Measurements from ENCODE around the gene PPP1R9A. TPM values are rescaled to one million over a fixed set of nuclear protein-coding genes. Genes with fewer than 3 reads are reported as not detected.

PPP1R9A gene
- polyA plus RNA-seq, 1 donor (not counting 4 experiments of a cell fraction or from before 2014, with no cell fraction given) = 0.01 TPM

DNA sequence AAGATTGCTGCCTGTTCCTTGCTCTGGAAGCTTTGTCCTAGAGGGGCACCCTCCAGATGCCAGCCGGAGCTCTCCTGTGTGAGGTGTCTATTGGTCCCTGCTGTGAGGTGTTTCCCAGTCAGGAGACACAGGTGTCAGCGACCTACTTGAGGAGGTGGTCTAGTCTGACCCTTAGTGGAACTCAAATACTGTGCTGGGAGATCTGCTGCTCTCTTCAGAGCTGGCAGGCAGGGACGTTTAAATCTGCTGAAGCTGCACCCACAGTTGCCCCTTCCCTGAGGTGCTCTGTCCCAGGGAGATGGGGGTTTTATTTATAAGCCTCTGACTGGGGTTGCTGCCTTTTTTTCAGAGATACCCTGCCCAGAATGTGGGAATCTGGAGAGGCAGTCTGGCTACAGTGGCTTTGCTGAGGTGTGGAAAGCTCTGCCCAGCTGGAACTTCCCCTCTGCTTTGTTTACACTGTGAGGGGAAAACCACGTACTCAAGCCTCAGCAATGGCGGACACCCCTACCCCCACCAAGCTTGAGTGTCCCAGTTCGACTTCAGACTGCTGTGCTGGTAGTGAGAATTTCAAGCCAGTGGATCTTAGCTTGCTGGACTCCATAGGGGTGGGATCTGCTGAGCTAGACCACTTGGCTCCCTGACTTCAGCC is 119.2 kb downstream of the PPP1R9A start:
- H4K20me1 ChIP-seq (ENCODE audit: control insufficient read depth, extremely low read depth, insufficient read depth, low read length) = no peaks in the 10 kb centered on the region
- no peak overlapping the region for H3K27ac ChIP-seq (ENCODE audit: control insufficient read depth, insufficient read depth, low read length)
- H3K9ac ChIP-seq (ENCODE audit: control insufficient read depth, extremely low read depth, insufficient read depth, low read length) = no peak overlapping the region
- dilution Hi-C loops (cut with MboI; ENCODE audit: extremely low pct_ligation_motif_present, low sequenced_read_pairs) = no loop called here
- H3K4me3 ChIP-seq (ENCODE audit: control insufficient read depth in 2 of 3, extremely low read depth in 1 of 3, insufficient read depth in 2 of 3, low read depth in 1 of 3, low read length in 3 of 3) = no peak overlapping the region
- H3K4me2 ChIP-seq (ENCODE audit: control insufficient read depth, extremely low read depth, insufficient read depth, low read depth, low read length) = no peak overlapping the region
- H3K4me1 ChIP-seq (ENCODE audit: control insufficient read depth, extremely low read depth, insufficient read depth, low read length) = no peaks in the 10 kb centered on the region
- no peak for DNase-seq (ENCODE audit: low read depth, low spot score)
- H3K9me1 ChIP-seq (ENCODE audit: control insufficient read depth, extremely low read depth, insufficient read depth, low read length) = no peaks in the 10 kb centered on the region
- FAIRE-seq = no peak
- H3K36me3 ChIP-seq (ENCODE audit: control insufficient read depth in 2 of 2, extremely low read depth in 1 of 2, insufficient read depth in 2 of 2, low read length in 2 of 2) = no peaks in the 10 kb centered on the region
- no peak overlapping the region for H2AFZ ChIP-seq (ENCODE audit: control insufficient read depth, low read length)
- TF ChIP-seq EZH2 (IDR thresholded peaks at IDR 0.05; ENCODE audit: low read length) = no peak
- TF ChIP-seq, protein P1, sequence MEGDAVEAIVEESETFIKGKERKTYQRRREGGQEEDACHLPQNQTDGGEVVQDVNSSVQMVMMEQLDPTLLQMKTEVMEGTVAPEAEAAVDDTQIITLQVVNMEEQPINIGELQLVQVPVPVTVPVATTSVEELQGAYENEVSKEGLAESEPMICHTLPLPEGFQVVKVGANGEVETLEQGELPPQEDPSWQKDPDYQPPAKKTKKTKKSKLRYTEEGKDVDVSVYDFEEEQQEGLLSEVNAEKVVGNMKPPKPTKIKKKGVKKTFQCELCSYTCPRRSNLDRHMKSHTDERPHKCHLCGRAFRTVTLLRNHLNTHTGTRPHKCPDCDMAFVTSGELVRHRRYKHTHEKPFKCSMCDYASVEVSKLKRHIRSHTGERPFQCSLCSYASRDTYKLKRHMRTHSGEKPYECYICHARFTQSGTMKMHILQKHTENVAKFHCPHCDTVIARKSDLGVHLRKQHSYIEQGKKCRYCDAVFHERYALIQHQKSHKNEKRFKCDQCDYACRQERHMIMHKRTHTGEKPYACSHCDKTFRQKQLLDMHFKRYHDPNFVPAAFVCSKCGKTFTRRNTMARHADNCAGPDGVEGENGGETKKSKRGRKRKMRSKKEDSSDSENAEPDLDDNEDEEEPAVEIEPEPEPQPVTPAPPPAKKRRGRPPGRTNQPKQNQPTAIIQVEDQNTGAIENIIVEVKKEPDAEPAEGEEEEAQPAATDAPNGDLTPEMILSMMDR (optimal IDR thresholded peaks at IDR 0.05 in 1 of 3, IDR thresholded peaks at IDR 0.05 in 1 of 3, conservative IDR thresholded peaks at IDR 0.05 in 1 of 3; ENCODE audit: extremely low read depth in 1 of 3, insufficient read depth in 2 of 3, low read length in 3 of 3) = no peak
- no peaks in the 10 kb centered on the region for H3K79me2 ChIP-seq (ENCODE audit: control insufficient read depth, insufficient read depth, low read length)
- H3K9me3 ChIP-seq (ENCODE audit: control insufficient read depth, low read depth, low read length) = no peaks in the 10 kb centered on the region
- H3K27me3 ChIP-seq (ENCODE audit: control insufficient read depth, extremely low read depth, insufficient read depth, low read length) = no peaks in the 10 kb centered on the region

DNA sequence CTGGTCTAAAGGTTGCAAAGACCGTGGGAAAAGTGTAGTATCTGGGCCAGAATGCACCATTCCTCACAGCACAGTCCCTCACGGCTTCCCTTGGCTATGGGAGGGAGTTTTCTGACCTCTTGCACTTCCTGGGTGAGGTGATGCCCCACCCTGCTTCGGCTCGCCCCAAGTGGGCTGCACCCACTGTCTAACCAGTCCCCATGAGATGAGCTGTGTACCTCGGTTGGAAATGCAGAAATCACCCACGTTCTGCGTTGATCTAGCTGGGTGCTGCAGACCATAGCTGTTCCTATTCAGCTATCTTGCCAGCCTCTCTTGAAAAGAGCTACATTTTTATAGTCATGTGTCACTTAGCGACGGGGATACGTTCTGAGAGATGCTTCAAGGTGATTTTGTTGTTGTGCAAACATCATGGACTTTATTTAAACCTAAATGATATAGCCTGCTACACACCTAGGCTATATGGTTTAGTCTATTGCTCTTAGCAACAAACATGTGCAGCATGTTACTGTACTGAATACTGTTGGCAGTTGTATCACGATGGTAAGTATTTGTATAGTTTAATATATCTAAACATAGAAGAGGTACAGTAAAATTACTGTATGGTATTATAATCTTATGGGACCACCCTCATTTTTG is 120.0 kb downstream of the PPP1R9A start:
- Histone ChIP-seq H3K79me2 (ENCODE audit: control insufficient read depth, insufficient read depth, low read length) (no peaks in the 10 kb centered on the region), H3K36me3 (ENCODE audit: control insufficient read depth in 2 of 2, extremely low read depth in 1 of 2, insufficient read depth in 2 of 2, low read length in 2 of 2) (no peaks in the 10 kb centered on the region), H3K9ac (ENCODE audit: control insufficient read depth, extremely low read depth, insufficient read depth, low read length) (no peak overlapping the region), H4K20me1 (ENCODE audit: control insufficient read depth, extremely low read depth, insufficient read depth, low read length) (no peaks in the 10 kb centered on the region), H3K4me3 (ENCODE audit: control insufficient read depth in 2 of 3, extremely low read depth in 1 of 3, insufficient read depth in 2 of 3, low read depth in 1 of 3, low read length in 3 of 3) (no peak overlapping the region), H3K27ac (ENCODE audit: control insufficient read depth, insufficient read depth, low read length) (no peak overlapping the region), H3K4me1 (ENCODE audit: control insufficient read depth, extremely low read depth, insufficient read depth, low read length) (no peaks in the 10 kb centered on the region), H3K9me3 (ENCODE audit: control insufficient read depth, low read depth, low read length) (no peaks in the 10 kb centered on the region), H3K4me2 (ENCODE audit: control insufficient read depth, extremely low read depth, insufficient read depth, low read depth, low read length) (no peak overlapping the region), H3K27me3 (ENCODE audit: control insufficient read depth, extremely low read depth, insufficient read depth, low read length) (no peaks in the 10 kb centered on the region), H2AFZ (ENCODE audit: control insufficient read depth, low read length) (no peak overlapping the region), H3K9me1 (ENCODE audit: control insufficient read depth, extremely low read depth, insufficient read depth, low read length) (no peaks in the 10 kb centered on the region)
- dilution Hi-C loops (cut with MboI; ENCODE audit: extremely low pct_ligation_motif_present, low sequenced_read_pairs) = no loop called here
- DNase-seq (ENCODE audit: low read depth, low spot score) (no peak), FAIRE-seq (no peak)
- TF ChIP-seq, protein P1 (optimal IDR thresholded peaks at IDR 0.05 in 1 of 3, IDR thresholded peaks at IDR 0.05 in 1 of 3, conservative IDR thresholded peaks at IDR 0.05 in 1 of 3; ENCODE audit: extremely low read depth in 1 of 3, insufficient read depth in 2 of 3, low read length in 3 of 3) = no peak
- TF ChIP-seq EZH2 (IDR thresholded peaks at IDR 0.05; ENCODE audit: low read length) = no peak

Data from keratinocyte (primary cell).